Aorta (tissue), 5 donors: ENCODE measurements around the gene PCNX4. TPM values are rescaled to one million over a fixed set of nuclear protein-coding genes. Genes with fewer than 3 reads are reported as not detected.
A peak's percentile ranks its signal among the peaks of the same experiment; 100 is the strongest.

ENCODE experiments used
- ATAC-seq: fragments of 200-7000 bp; cut with Tn5 transposase; one replicate; pipeline ENCODE4 v1.9.1; 2022; ENCODE audit warnings: moderate library complexity; ENCODE audit not compliant: low FRiP score
- DNase-seq, 2 donors: peaks; one replicate each; pipeline ENCODE4 v3.0.0-alpha.2; 2020
- H3K27ac ChIP-seq, 2 donors: one replicate each; pipeline ENCODE4 v1.5.1; 2013; ENCODE audit warnings: low read length in 2 of 2, mild to moderate bottlenecking in 2 of 2, moderate library complexity in 2 of 2, control low read depth in 1 of 2, inconsistent platforms in 1 of 2, low read depth in 1 of 2
- H3K27me3 ChIP-seq, 2 donors: one replicate each; pipeline ENCODE4 v1.6.1; 2013; ENCODE audit warnings: control low read depth in 1 of 2, low read length in 1 of 2, mild to moderate bottlenecking in 1 of 2, moderate library complexity in 1 of 2; ENCODE audit not compliant: insufficient read depth in 2 of 2, control insufficient read depth in 1 of 2
- H3K36me3 ChIP-seq, 2 donors: one replicate each; pipeline ENCODE4 v1.6.1; 2013; ENCODE audit warnings: control low read depth in 1 of 2, low read length in 1 of 2, mild to moderate bottlenecking in 1 of 2; ENCODE audit not compliant: insufficient read depth in 2 of 2, control insufficient read depth in 1 of 2
- H3K4me1 ChIP-seq, 2 donors: one replicate each; pipeline ENCODE4 v1.6.1; 2013; ENCODE audit warnings: low read length in 2 of 2, control low read depth in 1 of 2, mild to moderate bottlenecking in 1 of 2, moderate library complexity in 1 of 2; ENCODE audit not compliant: insufficient read depth in 2 of 2, control insufficient read depth in 1 of 2
- H3K4me3 ChIP-seq, 2 donors: one replicate each; pipeline ENCODE4 v1.5.1; 2013; ENCODE audit warnings: low read length in 2 of 2, control low read depth in 1 of 2, mild to moderate bottlenecking in 1 of 2
- H3K9me3 ChIP-seq: one replicate; pipeline ENCODE4 v1.6.1; 2013; ENCODE audit warnings: mild to moderate bottlenecking, low read length; ENCODE audit not compliant: control insufficient read depth
- WGBS, 2 donors: extraction: QIAGEN DNeasy Blood & Tissue Kit; methylation state at CpG; one replicate each; pipeline ENCODE4 v1.1.7; 2013; 5-methylcytosine and 5-hydroxymethylcytosine counted together
- intact Hi-C, 2 donors: fragments of 100-400 bp; cut with DNase I; formaldehyde crosslinking; loops; one replicate each; pipeline versions ENCODE4 v1.14.2 to v1.15.0; 2022
- polyA plus RNA-seq, 2 donors: library from polyadenylated mRNA; stranded (reverse); fragments of 200-250 nt; gene quantifications; one replicate each; pipeline ENCODE4 v1.2.3, GENCODE V29; 2013
- total RNA-seq, 2 donors: library from RNA; stranded (reverse); fragmentation: NEBNext Ultra II Directional; extraction: Animal tissue kit (Norgen Biotek cat#: 25700); gene quantifications; one replicate each; pipeline ENCODE4 v1.2.1, GENCODE V29; 2021
- donor health status: healthy with polysubstance abuse.
- donor health status: Bipolar disorder and iron deficiency.
- donor health status: DM: no; HTN: no; CAD: no.
- donor health status: DM: no; HTN: no; CAD: no.
- donor health status: DM: yes; HTN: yes; CAD: no.

The PCNX4 gene
- total and polyA plus RNA-seq, 4 donors = 6.0 to 49.7 (median 30.2) TPM

DNA sequence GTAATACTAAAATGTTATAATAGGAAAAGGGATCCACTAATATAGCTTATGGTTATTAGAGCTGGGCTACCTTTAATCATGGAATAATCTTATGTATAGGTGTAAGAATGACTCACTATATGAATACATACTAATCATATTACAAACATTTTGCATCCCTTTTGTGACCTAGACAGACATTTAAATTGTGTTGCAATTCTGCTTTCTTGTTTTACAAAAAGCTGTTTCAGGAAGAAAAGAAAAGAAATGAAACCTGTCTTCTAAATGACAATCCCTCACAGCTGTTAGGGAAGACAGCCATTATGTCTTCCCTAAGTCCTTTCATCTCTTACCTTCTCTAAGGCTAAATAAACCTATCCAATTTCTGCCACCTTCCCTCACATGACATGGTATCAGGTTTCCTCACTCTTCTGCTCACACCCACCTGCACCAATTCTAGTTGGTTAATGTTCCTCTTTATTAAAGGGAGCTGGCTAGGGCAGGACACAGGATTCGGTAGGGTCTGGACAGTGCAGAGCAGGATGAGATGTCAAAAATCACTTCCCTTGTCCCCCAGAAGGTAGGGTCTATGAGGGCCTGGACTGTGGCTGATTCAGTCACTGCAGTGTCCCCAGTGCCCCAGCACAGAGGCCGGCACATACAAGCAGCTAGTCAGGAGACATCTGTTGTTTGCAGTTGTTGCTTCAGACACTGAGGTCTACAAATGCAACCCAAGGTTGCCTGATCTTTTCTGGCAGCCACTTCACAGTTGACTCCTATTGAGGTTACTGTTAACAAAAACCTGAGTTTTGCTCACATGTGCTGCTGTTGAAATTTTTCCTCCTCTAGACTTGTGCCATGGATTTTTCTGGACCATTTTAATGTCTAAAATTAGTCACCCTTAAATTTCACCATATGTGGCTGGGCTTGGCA, 69.7 kb downstream of the PCNX4 start:
- H3K36me3 ChIP-seq = no peaks in the 10 kb centered on the region
- no peaks in the 10 kb centered on the region for H3K27me3 ChIP-seq
- peaks cover 0 to 2% of the 10 kb centered on the region in 2 donors for H3K4me1 ChIP-seq
- 72 to 74% methylated on average over 2 of the region's 2 CpGs for WGBS, 2 donors
- DNase-seq = no peak
- H3K9me3 ChIP-seq = no peaks in the 10 kb centered on the region
- H3K27ac ChIP-seq = peak overlapping the region in 1 of 2 donors; percentile 77
- intact Hi-C loops = loop anchor here in 1 of 2 donors (5.0 kb wide), 1 partner anchor 54 kb away; no protein-coding TSS in a partner anchor
- ATAC-seq = no peak
- H3K4me3 ChIP-seq = no peak overlapping the region

DNA sequence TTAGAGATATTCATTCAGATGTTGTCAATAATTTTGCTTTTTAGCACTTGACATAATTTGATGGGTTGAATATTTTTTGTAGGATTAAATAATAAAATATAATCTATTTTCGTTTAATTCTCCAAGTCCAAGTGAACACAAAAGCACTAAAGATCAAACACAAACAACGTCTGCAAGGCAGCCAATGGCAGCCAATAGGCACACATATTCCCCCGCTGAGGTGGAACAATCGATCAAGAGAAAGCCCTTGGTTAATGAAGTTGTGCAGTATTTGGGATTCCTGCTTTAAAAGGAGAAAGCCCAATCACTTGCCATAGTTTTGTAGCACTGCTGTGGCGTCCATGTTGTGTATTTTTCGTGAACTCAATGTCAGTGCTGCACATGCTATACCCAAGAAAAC, 72.0 kb downstream of the PCNX4 start:
- intact Hi-C loops = loop anchor here in 1 of 2 donors (5.0 kb wide), 1 partner anchor 56 kb away; no protein-coding TSS in a partner anchor
- H3K4me1 ChIP-seq = peaks cover 0 to 2% of the 10 kb centered on the region in 2 donors
- H3K27ac ChIP-seq = no peak overlapping the region

DNA sequence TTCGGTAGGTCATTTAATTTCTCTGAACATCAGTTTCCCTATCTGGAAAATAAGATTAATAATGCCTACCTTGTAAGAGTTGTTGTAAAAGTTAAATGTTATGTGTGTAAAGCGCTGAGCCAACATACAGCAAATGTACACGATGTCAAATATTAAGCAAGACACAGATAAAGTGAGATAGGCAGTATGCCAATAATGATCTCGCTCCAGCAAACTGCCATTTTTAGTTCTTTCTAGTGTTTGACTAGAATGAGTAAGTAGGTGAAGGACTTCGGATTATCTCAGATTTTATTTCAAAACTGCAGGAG, 72.6 kb downstream of the PCNX4 start:
- Histone ChIP-seq H3K9me3 (no peaks in the 10 kb centered on the region), H3K27me3 (no peaks in the 10 kb centered on the region), H3K4me3 (peak overlapping the region; percentile 73 to 79), H3K4me1 (peaks cover 0 to 2% of the 10 kb centered on the region in 2 donors), H3K36me3 (no peaks in the 10 kb centered on the region), H3K27ac (peak overlapping the region; percentile 23 to 32)
- intact Hi-C loops = loop anchor here in 1 of 2 donors (5.0 kb wide), 1 partner anchor 57 kb away; no protein-coding TSS in a partner anchor
- DNase-seq (no peak), ATAC-seq (peak; percentile 1)
- WGBS, 2 donors = 5 to 6% methylated on average over 5 of the region's 5 CpGs

More for the DNA sequence above, 72.0 kb downstream of the PCNX4 start:
- DNase-seq (no peak), ATAC-seq (no peak)
- Histone ChIP-seq H3K36me3 (no peaks in the 10 kb centered on the region), H3K27me3 (no peaks in the 10 kb centered on the region), H3K4me3 (peak overlapping the region in 1 of 2 donors; percentile 73), H3K9me3 (no peaks in the 10 kb centered on the region)
- WGBS, 2 donors = 81 to 85% methylated on average over 6 of the region's 6 CpGs

DNA sequence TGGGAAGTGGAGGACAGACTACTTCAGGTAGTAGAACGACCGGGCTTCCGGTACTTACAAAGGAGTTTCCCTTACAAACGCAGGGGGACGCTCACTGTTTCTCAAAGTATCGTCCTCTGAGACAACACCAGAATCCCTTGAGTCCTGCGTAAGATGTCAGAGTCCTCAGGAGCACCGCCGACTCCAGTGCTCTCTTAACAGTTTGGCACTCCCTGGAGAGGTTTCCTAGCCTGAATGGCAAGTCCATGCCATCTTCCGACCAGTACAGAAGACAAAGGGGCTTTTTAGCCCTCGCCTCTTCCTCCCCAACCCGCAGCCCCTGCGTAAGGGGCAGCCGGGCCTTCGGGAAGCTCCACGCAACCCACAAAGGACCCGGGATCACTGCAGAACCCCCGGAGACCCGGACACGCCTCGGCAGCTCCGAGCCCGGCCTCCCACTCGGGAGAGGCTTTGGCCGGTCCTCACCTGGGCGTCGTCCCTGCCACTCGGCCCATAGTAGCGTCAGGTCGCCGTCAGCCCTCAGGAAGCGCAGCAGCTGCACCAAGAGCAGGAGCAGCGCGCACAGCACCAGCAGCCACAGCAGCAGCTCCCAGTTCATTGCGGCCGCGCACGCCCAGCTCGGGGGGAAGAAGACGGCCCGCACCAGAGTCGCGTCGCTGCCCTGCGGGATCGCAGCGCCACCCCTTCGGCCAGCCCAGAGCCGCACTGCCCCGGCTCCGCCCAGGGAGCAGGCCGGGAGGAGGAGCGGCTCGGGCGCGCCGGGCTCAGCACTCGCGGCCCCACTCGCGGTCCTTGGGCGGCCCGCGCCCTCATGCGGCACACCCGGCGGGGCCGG, 73.2 kb downstream of the PCNX4 start, which contains the start of gene DHRS7:
DHRS7 (minus strand) TSS at position 687 of the 835 bp plus-strand sequence; CDS start at position 598, 89 bp downstream.
- Histone ChIP-seq H3K27ac (peak within 1 kb of the TSS; percentile 93 to 94), H3K36me3 (no peaks in the 10 kb centered on the region), H3K9me3 (no peaks in the 10 kb centered on the region), H3K4me3 (peak within 1 kb of the TSS; percentile 73 to 79), H3K4me1 (peaks cover 0 to 2% of the 10 kb centered on the region in 2 donors), H3K27me3 (no peaks in the 10 kb centered on the region)
- intact Hi-C loops = loop anchor here (1.0 to 5.0 kb wide), 6 partner anchors 58 to 103 kb away; partner anchors contain the start of gene PCNX4 (in 1 of the 2)
- DNase-seq (peak; percentile 92 to 94), ATAC-seq (peak; percentile 98)
- WGBS, 2 donors = 0% methylated on average over 64 to 68 of the region's 68 CpGs

DNA sequence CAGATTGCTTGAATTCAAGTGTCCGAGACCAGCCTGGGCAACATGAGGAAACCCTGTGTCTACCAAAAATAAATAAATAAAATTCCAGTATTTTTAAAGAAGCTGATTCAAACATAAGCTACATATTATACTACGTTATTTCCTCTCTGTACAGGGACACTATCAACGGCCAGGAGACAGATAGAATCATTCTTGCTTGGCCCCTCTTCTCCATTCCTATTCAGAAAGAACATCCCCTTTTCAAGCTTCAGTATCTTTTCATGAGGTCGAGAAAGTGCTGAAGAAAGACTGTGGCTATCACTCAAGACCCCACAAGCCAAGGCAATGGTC, 73.8 kb downstream of the PCNX4 start:
- peaks cover 0 to 2% of the 10 kb centered on the region in 2 donors for H3K4me1 ChIP-seq

DNA sequence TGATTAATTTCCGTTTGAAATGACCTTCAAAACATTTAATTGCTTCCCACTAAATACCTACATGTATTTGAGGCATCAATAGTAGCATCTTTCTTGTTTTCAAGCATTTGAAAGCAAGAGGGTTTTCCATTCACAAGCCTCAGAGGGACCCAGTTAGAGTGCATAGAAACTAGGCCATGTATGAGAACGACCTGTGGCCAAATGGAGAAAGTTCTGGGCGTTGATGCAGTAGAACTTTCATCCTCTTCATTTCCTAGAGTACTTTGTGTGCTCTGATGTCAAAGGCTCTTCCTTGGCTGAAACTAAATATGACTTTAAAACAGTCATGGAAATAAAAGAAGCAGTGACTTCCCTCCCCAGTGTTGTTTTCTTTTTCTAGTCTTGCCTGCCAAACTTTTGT, 74.4 kb downstream of the PCNX4 start:
- H3K4me3 ChIP-seq = no peak overlapping the region
- no peak for ATAC-seq
- 23 to 26% methylated on average over 3 of the region's 3 CpGs for WGBS, 2 donors

More for the DNA sequence above, 73.8 kb downstream of the PCNX4 start:
- ATAC-seq (no peak), DNase-seq (no peak)
- H3K27ac ChIP-seq = peak overlapping the region; percentile 93 to 94
- H3K27me3 ChIP-seq = no peaks in the 10 kb centered on the region
- peak overlapping the region in 1 of 2 donors; percentile 18 for H3K4me3 ChIP-seq
- no peaks in the 10 kb centered on the region for H3K9me3 ChIP-seq
- H3K36me3 ChIP-seq = no peaks in the 10 kb centered on the region
- intact Hi-C loops = loop anchor here (1.0 to 5.0 kb wide), 5 partner anchors 73 to 103 kb away; partner anchors contain the start of gene PCNX4 (in 1 of the 2)
- WGBS, 2 donors = 3 to 5% methylated on average over 4 of the region's 4 CpGs

DNA sequence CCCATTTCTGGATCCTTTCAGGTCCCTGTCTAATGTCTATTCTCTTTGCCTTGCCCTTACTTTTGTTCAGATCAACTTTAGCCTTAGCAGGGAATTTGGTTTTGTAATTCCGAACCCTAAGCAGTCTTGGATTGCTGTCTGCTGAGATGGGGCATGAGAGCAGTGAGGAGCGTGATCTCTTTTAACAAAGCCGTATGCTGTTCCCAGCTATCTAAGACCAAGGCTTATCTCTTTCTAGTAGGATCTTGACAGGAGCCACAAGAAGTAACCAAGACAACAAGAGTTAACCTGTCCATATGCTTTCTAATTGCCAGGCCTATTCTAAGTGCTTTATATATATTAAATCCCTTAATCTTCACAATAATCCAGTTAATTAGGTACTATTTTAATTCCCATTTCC, 78.0 kb downstream of the PCNX4 start:
- DNase-seq (no peak), ATAC-seq (no peak)
- intact Hi-C loops = loop anchor here (5.0 to 10.0 kb wide), 5 partner anchors 77 to 405 kb away; partner anchors contain the start of gene PCNX4 (in 1 of the 2)
- WGBS, 2 donors = 93 to 96% methylated on average over 3 of the region's 3 CpGs
- Histone ChIP-seq H3K4me3 (no peak overlapping the region), H3K27ac (no peak overlapping the region), H3K27me3 (no peaks in the 10 kb centered on the region), H3K4me1 (no peaks in the 10 kb centered on the region), H3K9me3 (no peaks in the 10 kb centered on the region), H3K36me3 (no peaks in the 10 kb centered on the region)

More for the DNA sequence above, 74.4 kb downstream of the PCNX4 start:
- Histone ChIP-seq H3K36me3 (no peaks in the 10 kb centered on the region), H3K4me1 (peaks cover 0 to 2% of the 10 kb centered on the region in 2 donors), H3K9me3 (no peaks in the 10 kb centered on the region), H3K27me3 (no peaks in the 10 kb centered on the region), H3K27ac (peak overlapping the region in 1 of 2 donors; percentile 94)
- intact Hi-C loops = loop anchor here (5.0 kb wide), 4 partner anchors 74 to 104 kb away; partner anchors contain the start of gene PCNX4 (in 1 of the 2)
- no peak for DNase-seq

DNA sequence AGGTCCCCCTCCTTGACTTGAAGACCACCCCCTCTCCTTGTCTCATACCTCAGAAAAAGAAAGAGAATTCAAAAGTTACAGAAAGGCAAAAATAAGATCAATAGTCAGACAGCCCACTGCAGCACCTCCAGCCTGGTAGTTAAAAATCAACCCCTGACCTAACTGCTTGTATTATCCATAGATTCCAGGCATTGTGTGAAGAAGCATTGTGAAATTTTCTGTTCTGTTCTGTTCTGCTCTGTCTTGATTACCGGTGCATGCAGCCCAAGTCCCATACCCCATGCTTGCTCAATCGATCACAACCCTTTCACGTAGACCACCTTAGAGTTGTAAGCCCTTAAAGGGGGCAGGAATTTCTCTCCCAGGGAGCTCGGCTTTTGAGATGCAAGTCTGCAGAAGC, 79.2 kb downstream of the PCNX4 start:
- 94 to 97% methylated on average over 4 of the region's 4 CpGs for WGBS, 2 donors
- no peak overlapping the region for H3K27ac ChIP-seq
- intact Hi-C loops = loop anchor here in 1 of 2 donors (10.0 kb wide), 1 partner anchor 406 kb away; no protein-coding TSS in a partner anchor
- DNase-seq (no peak), ATAC-seq (no peak)
- H3K4me1 ChIP-seq = no peaks in the 10 kb centered on the region
- no peaks in the 10 kb centered on the region for H3K36me3 ChIP-seq
- no peaks in the 10 kb centered on the region for H3K9me3 ChIP-seq
- H3K4me3 ChIP-seq = no peak overlapping the region
- no peaks in the 10 kb centered on the region for H3K27me3 ChIP-seq
